Left lung (tissue), 10 donors: ENCODE data around the gene ZNF358. TPM values are rescaled to one million over a fixed set of nuclear protein-coding genes. Genes with fewer than 3 reads are reported as not detected.

Experiments
- ATAC-seq: fragments of 200-7000 bp; cut with Tn5 transposase; one replicate; pipeline ENCODE4 v1.9.1; 2020; ENCODE audit warnings: moderate library complexity
- DNase-seq, 4 donors: peaks; one replicate each; pipeline ENCODE4 v3.0.0-alpha.2; 2013 to 2020
- H3K27ac ChIP-seq, 2 donors: fragments of 200-600 bp; sonication (generic) in 1 of 2; one replicate each; pipeline versions ENCODE4 v1.5.0 to v1.8.0; 2020 to 2021
- H3K27me3 ChIP-seq, 2 donors: fragments of 200-600 bp; sonication (generic) in 1 of 2; one replicate each; pipeline versions ENCODE4 v1.5.0 to v1.8.0; 2020 to 2021
- H3K36me3 ChIP-seq, 2 donors: fragments of 200-600 bp; sonication (generic) in 1 of 2; one replicate each; pipeline versions ENCODE4 v1.5.0 to v1.8.0; 2020 to 2021
- H3K4me1 ChIP-seq, 2 donors: fragments of 200-600 bp; one replicate each; pipeline ENCODE4 v1.8.0; 2021
- H3K4me3 ChIP-seq, 2 donors: fragments of 200-600 bp; sonication (generic) in 1 of 2; one replicate each; pipeline versions ENCODE4 v1.5.0 to v1.8.0; 2020 to 2021; ENCODE audit warnings: mild to moderate bottlenecking in 1 of 2
- H3K9me3 ChIP-seq, 2 donors: fragments of 200-600 bp; sonication (generic) in 1 of 2; one replicate each; pipeline versions ENCODE4 v1.5.0 to v1.8.0; 2020 to 2021
- CTCF ChIP-seq, 2 donors: fragments of 200-600 bp; sonication (generic) in 1 of 2; IDR thresholded peaks; one replicate each; pipeline versions ENCODE4 v1.5.0 to v1.8.0; 2021; ENCODE audit warnings: antibody characterized with exemption in 2 of 2
- intact Hi-C, 2 donors: fragments of 100-400 bp; cut with DNase I; formaldehyde crosslinking; loops; one replicate each; pipeline versions ENCODE4 v1.11.2 to v1.14.2; 2022
- polyA plus RNA-seq, 6 donors: library from polyadenylated mRNA; unstranded; fragments of 120-200 nt; gene quantifications; one replicate each; pipeline ENCODE4 v1.2.1, GENCODE V29; 2013; ENCODE audit not compliant: insufficient read length in 6 of 6
- total RNA-seq, 2 donors: library from RNA; stranded (reverse); fragmentation: NEBNext Ultra II Directional; extraction: Animal tissue kit (Norgen Biotek cat#: 25700); gene quantifications; one replicate each; pipeline ENCODE4 v1.2.1, GENCODE V29; 2021
- donor health status: DM: no; HTN: yes; CAD: no.
- donor health status: DM: no; HTN: no; CAD: no.

Gene ZNF358
- total and polyA plus RNA-seq, 8 donors: 36.9 to 56.1 (median 45.3) TPM

DNA sequence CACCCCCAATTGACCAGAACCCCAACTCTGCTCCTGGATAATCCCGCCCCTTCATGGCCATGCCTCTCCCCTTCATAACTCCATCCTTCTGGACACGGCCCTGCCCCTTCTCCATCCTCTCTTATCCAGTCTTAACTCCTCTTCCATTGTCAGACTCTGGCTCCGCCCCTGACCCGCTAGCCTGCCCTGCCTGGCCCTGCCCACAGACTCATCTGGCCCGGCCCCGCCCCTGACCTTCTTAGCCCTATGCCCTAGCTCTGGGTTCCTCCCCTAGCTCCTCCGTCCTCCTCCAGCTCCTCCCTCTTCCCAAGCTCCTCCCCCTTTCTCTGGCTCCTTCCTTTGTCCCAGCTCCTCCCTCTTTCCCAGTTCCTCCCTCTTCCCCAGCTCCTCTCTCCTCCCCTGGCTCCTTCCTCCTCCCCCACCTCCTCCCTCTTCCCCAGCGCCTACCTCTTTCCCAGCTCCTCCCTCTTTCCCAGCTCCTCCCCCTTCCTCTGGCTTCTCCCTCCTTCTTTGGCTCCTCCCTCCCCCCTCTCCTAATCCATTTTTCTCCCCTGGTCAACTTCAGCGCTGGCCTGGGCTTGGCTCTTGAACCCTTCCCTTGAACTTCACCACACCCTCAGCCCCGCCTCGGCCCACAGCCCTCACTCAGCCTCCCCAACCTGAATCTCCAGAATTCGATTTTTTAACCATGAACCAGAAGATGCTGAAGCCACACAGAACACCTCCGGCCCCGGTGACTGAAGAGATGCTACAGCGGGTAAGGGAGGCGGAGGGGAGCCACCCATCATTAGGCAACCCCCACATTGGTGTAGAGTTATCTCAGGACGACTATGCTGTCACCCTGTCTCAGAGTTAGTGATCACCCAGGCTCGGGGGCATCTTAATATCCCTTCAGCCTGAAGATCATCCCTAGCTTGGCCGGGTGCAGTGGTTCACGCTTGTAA lies 9.2 kb upstream of the ZNF358 start:
- Histone ChIP-seq H3K27me3 (peaks cover 0 to 36% of the 10 kb centered on the region in 2 donors), H3K9me3 (no peaks in the 10 kb centered on the region), H3K4me3 (peak overlapping the region in 1 of 2 donors; percentile 30), H3K4me1 (peaks cover 0 to 34% of the 10 kb centered on the region in 2 donors), H3K36me3 (no peaks in the 10 kb centered on the region), H3K27ac (no peak overlapping the region)
- peak; percentile 92 for ATAC-seq
- TF ChIP-seq CTCF (IDR thresholded peaks at IDR 0.05): no peak
- intact Hi-C loops: no loop called here
- DNase-seq: peak in 2 of 4 donors; percentile 92 to 97

DNA sequence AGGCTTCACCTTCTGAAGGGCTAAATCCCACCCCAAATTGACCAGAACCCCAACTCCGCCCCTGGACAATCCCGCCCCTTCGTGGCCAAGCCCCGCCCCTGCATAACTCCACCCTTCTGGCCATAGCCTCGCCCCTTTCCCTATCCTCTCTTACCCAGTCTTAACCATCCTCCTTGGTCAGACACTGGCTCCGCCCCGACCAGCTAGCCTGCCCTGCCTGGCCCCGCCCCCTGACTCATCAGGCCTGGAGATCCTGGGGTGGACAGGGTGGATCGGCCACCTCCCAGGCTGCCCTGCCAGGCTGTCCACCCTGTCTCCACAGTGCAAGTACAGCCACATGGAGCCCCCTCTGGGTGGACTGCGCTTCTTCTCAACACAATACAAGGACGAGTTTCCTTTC lies 8.0 kb upstream of the ZNF358 start:
- Histone ChIP-seq H3K27me3 (peaks cover 0 to 24% of the 10 kb centered on the region in 2 donors), H3K9me3 (no peaks in the 10 kb centered on the region), H3K4me3 (no peak overlapping the region), H3K36me3 (no peaks in the 10 kb centered on the region), H3K4me1 (peaks cover 0 to 34% of the 10 kb centered on the region in 2 donors), H3K27ac (no peak overlapping the region)
- intact Hi-C loops: no loop called here
- no peak for TF ChIP-seq CTCF (IDR thresholded peaks at IDR 0.05)
- ATAC-seq: peak; percentile 68
- DNase-seq: peak in 2 of 4 donors; percentile 85 to 97

- Histone ChIP-seq H3K36me3 (no peaks in the 10 kb centered on the region), H3K9me3 (no peaks in the 10 kb centered on the region), H3K27ac (no peak overlapping the region), H3K4me1 (peaks cover 0 to 35% of the 10 kb centered on the region in 2 donors), H3K4me3 (no peak overlapping the region), H3K27me3 (peaks cover 0 to 27% of the 10 kb centered on the region in 2 donors)
- DNase-seq (peak in 1 of 4 donors; percentile 14), ATAC-seq (no peak)
- intact Hi-C loops: no loop called here
- no peak for TF ChIP-seq CTCF (IDR thresholded peaks at IDR 0.05)
Observed at GRCh38 chr19:7509625-7510024, 6.3 kb upstream of the ZNF358 start.

DNA sequence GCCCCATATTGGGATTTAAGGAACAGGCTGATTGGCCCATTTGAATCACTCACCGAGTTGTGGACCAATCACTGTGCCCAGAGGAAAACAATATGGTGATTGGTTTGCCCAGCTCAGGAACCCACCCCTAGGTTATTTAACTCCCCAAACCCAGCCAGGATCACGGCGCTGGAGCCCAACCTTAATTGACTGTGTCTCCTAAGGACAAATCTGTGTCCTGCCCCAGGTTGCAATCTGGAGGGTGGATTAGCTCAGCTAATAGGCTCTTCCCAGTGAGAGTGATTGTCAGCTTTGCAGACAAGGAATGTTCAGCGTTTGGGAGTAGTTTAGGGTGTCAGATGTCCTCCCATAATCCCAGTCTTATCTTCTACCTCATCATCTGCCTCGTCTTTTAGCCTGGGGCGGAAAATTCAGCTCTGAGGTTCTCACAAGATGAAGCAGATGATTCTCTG lies 3.5 kb upstream of the ZNF358 start:
- Histone ChIP-seq H3K4me1 (peaks cover 0 to 32% of the 10 kb centered on the region in 2 donors), H3K27ac (no peak overlapping the region), H3K36me3 (no peaks in the 10 kb centered on the region), H3K27me3 (peaks cover 0 to 40% of the 10 kb centered on the region in 2 donors), H3K9me3 (no peaks in the 10 kb centered on the region), H3K4me3 (no peak overlapping the region)
- no peak for TF ChIP-seq CTCF (IDR thresholded peaks at IDR 0.05)
- no peak for ATAC-seq
- peak in 1 of 4 donors; percentile 24 for DNase-seq
- intact Hi-C loops: no loop called here
